HepG2 (cell line): ENCODE results near the gene PSMC3IP. TPM values are rescaled to one million over a fixed set of nuclear protein-coding genes. Genes with fewer than 3 reads are reported as not detected.

Source experiments
- ATAC-seq: fragments of 200-7000 bp; cut with Tn5 transposase; 3 replicates; pipeline ENCODE4 v1.9.1; 2020; ENCODE audit warnings: mild to moderate bottlenecking, moderate library complexity
- BruUV-seq: library from RNA; stranded (reverse); fragments of 400-500 nt; replicated peaks from 2 replicates; lab custom pipeline; 2021; lab: Mats Ljungman, UMichigan
- CTCF ChIA-PET: fragments of 300-600 bp; formaldehyde crosslinking; extraction: SDS; loops from one replicate; lab custom pipeline; 2021; ENCODE audit warnings: low total read pairs, inconsistent platforms, low intra/inter-chr PET ratio; lab: Yijun Ruan, JAX
- POLR2A ChIA-PET: fragments of 350-600 bp; sonication (Branson Sonifier 250); formaldehyde crosslinking; loops from one replicate; lab custom pipeline; 2020; ENCODE audit warnings: antibody characterized with exemption, inconsistent platforms; lab: Yijun Ruan, JAX
- DNase-seq: peaks from one replicate; pipeline ENCODE4 v3.0.0-alpha.2; 2015; ENCODE audit warnings: low spot score
- FAIRE-seq: peaks from 3 replicates; lab custom pipeline; 2011; peaks lifted over from hg19 to GRCh38; lab: Jason Lieb, UNC
- H2AFZ ChIP-seq: one replicate; pipeline ENCODE4 v1.6.1; 2011; ENCODE audit warnings: low read length, inconsistent platforms
- H3K27ac ChIP-seq: fragments of 300-600 bp; 3 replicates; pipeline ENCODE4 v1.8.0; 2011; ENCODE audit warnings: mixed run types, mild to moderate bottlenecking, mixed read lengths, low read length, inconsistent platforms; ENCODE audit not compliant: insufficient read depth; ENCODE audit errors: extremely low read length
- H3K27me3 ChIP-seq, 2 experiments: fragments of 200-600 bp in 1 of 2; 2 replicates in 1 of 2; 3 replicates in 1 of 2; pipeline versions ENCODE4 v1.6.0 to v1.8.0; 2011; ENCODE audit warnings: low read length in 2 of 2, mild to moderate bottlenecking in 2 of 2, moderate library complexity in 2 of 2, inconsistent platforms in 1 of 2; ENCODE audit not compliant: insufficient read depth in 2 of 2, control insufficient read depth in 1 of 2
- H3K36me3 ChIP-seq, 2 experiments: fragments of 200-600 bp in 1 of 2; replicated peaks in 1 of 2; 2 replicates in 1 of 2; 3 replicates in 1 of 2; pipeline versions ENCODE4 v1.5.1 to v1.8.0; 2011; ENCODE audit warnings: low read length in 2 of 2, inconsistent platforms in 1 of 2; ENCODE audit not compliant: insufficient read depth in 2 of 2, control insufficient read depth in 1 of 2
- H3K4me1 ChIP-seq: 2 replicates; pipeline ENCODE4 v1.5.1; 2012; ENCODE audit warnings: low read length, inconsistent platforms; ENCODE audit not compliant: insufficient read depth
- H3K4me2 ChIP-seq: 2 replicates; pipeline ENCODE4 v1.6.0; 2011; ENCODE audit warnings: low read depth, low read length, inconsistent platforms
- H3K4me3 ChIP-seq, 3 experiments: fragments of 200-600 bp in 1 of 3; sonication (generic), shearing (Covaris generic) in 1 of 3; replicated peaks in 1 of 3; 2 replicates each; pipeline ENCODE4 v1.5.1; 2011 to 2016; ENCODE audit warnings: low read length in 3 of 3, inconsistent platforms in 2 of 3, low read depth in 2 of 3, mild to moderate bottlenecking in 2 of 3, control low read depth in 1 of 3, mixed read lengths in 1 of 3; ENCODE audit not compliant: insufficient read depth in 1 of 3
- H3K79me2 ChIP-seq: one replicate; pipeline ENCODE4 v1.6.1; 2011; ENCODE audit warnings: low read length, inconsistent platforms; ENCODE audit not compliant: insufficient read depth
- H3K9ac ChIP-seq: 2 replicates; pipeline ENCODE4 v1.6.0; 2011; ENCODE audit warnings: mild to moderate bottlenecking, low read depth, low read length, inconsistent platforms; ENCODE audit not compliant: insufficient read depth
- H3K9me3 ChIP-seq: 2 replicates; pipeline ENCODE4 v1.5.1; 2012; ENCODE audit warnings: mild to moderate bottlenecking, low read length
- H4K20me1 ChIP-seq: 2 replicates; pipeline ENCODE4 v1.6.0; 2011; ENCODE audit warnings: inconsistent platforms, mild to moderate bottlenecking, low read length, moderate library complexity; ENCODE audit not compliant: insufficient read depth
- AGO2 ChIP-seq: fragments of 200-400 bp; formaldehyde crosslinking; optimal IDR thresholded peaks from 2 replicates; pipeline ENCODE3; 2017; ENCODE audit warnings: mild to moderate bottlenecking, low read depth, low read length, moderate library complexity
- AKAP8 ChIP-seq: sonication (generic); formaldehyde crosslinking; IDR thresholded peaks from 2 replicates; pipeline ENCODE4 v1.5.1; 2020; ENCODE audit warnings: mild to moderate bottlenecking, missing genetic modification reagents
- BORCS8-MEF2B ChIP-seq: sonication (generic); formaldehyde crosslinking; IDR thresholded peaks from 2 replicates; pipeline ENCODE4 v1.8.0; 2022; ENCODE audit warnings: mild to moderate bottlenecking, missing genetic modification reagents
- CCDC6 ChIP-seq: sonication (generic); formaldehyde crosslinking; IDR thresholded peaks from 2 replicates; pipeline ENCODE4 v1.8.1; 2022; ENCODE audit warnings: mild to moderate bottlenecking, missing genetic modification reagents, moderate library complexity
- MAFF ChIP-seq: IDR thresholded peaks from 2 replicates; pipeline ENCODE4 v1.6.1; 2011; ENCODE audit warnings: low read depth, low read length, improper control_type of control experiment
- NR2C2 ChIP-seq: sonication (generic); formaldehyde crosslinking; IDR thresholded peaks from 2 replicates; pipeline ENCODE4 v1.4.0; 2020; ENCODE audit warnings: missing genetic modification reagents, mild to moderate bottlenecking, moderate library complexity, borderline replicate concordance
- PHF8 ChIP-seq: sonication (generic); formaldehyde crosslinking; IDR thresholded peaks from 2 replicates; pipeline ENCODE4 v1.5.0; 2020; ENCODE audit warnings: missing genetic modification reagents
- RCOR2 ChIP-seq: IDR thresholded peaks from 2 replicates; pipeline ENCODE4 v1.6.1; 2016; ENCODE audit warnings: missing biosample characterization, missing genetic modification reagents
- SALL2 ChIP-seq: sonication (generic); formaldehyde crosslinking; IDR thresholded peaks from 2 replicates; pipeline ENCODE4 v1.8.1; 2023; ENCODE audit warnings: mild to moderate bottlenecking, missing genetic modification reagents, inconsistent platforms
- ZC3H4 ChIP-seq: sonication (generic); formaldehyde crosslinking; IDR thresholded peaks from 2 replicates; pipeline ENCODE4 v1.4.0; 2020; ENCODE audit warnings: missing genetic modification reagents, borderline replicate concordance
- ZFY ChIP-seq: sonication (generic); formaldehyde crosslinking; IDR thresholded peaks from 2 replicates; pipeline ENCODE4 v1.4.0; 2020; ENCODE audit warnings: missing genetic modification reagents
- ZNF24 ChIP-seq: fragments of 450-650 bp; IDR thresholded peaks from 2 replicates; pipeline ENCODE4 v1.6.1; 2017; ENCODE audit warnings: antibody characterized with exemption, mild to moderate bottlenecking
- ZNF383 ChIP-seq: sonication (generic); formaldehyde crosslinking; IDR thresholded peaks from 2 replicates; pipeline ENCODE4 v1.4.0; 2020; ENCODE audit warnings: missing genetic modification reagents, mild to moderate bottlenecking, borderline replicate concordance
- ZNF773 ChIP-seq: sonication (generic); formaldehyde crosslinking; IDR thresholded peaks from 2 replicates; pipeline ENCODE4 v1.4.0; 2020; ENCODE audit warnings: missing genetic modification reagents, borderline replicate concordance
- ZSCAN31 ChIP-seq: sonication (generic); formaldehyde crosslinking; IDR thresholded peaks from 2 replicates; pipeline ENCODE4 v1.5.0; 2020; ENCODE audit warnings: low read depth, mild to moderate bottlenecking, missing genetic modification reagents
- WGBS: methylation state at CpG from one replicate; pipeline ENCODE4 v1.1.6; 2017; ENCODE audit warnings: low lambda C conversion rate; 5-methylcytosine and 5-hydroxymethylcytosine counted together
- in situ Hi-C: cut with HindIII; loops from 2 replicates; pipeline ENCODE4 v1.10.0; 2017; ENCODE audit warnings: low pct_unique_long_range_greater_than_20kb; ENCODE audit not compliant: extremely low pct_ligation_motif_present
- intact Hi-C: fragments of 100-400 bp; cut with micrococcal nuclease; formaldehyde crosslinking; loops from one replicate; pipeline ENCODE4 v1.10.0; 2022; ENCODE audit not compliant: unreplicated experiment
- polyA plus RNA-seq, 8 experiments: library from polyadenylated mRNA; depleted of rRNA in 3 of 8; stranded (reverse) in 7 of 8; unstranded in 1 of 8; fragments of >200 nt; fragmentation: Illumina TruSeq in 4 of 8; extraction: Trizol in 4 of 8; gene quantifications; 2 replicates each; pipeline versions ENCODE4 v1.2.1 to v1.2.3, GENCODE V29; 2011 to 2016; ENCODE audit warnings: low read depth in 4 of 8, missing spikeins in 1 of 8, mixed read lengths in 1 of 8; ENCODE audit not compliant: insufficient read depth in 1 of 8
- total RNA-seq, 5 experiments: library from RNA; depleted of rRNA; stranded (reverse); fragments of >200 nt; fragmentation: Illumina TruSeq; extraction: Trizol; gene quantifications; 2 replicates each; pipeline ENCODE4 v1.2.3, GENCODE V29; 2016; ENCODE audit warnings: low read depth in 1 of 5
- TF ChIP-seq, protein P1 (sequence below), 2 experiments: sonication (generic) in 1 of 2; formaldehyde crosslinking in 1 of 2; IDR thresholded peaks; 2 replicates each; pipeline versions ENCODE4 v1.4.0 to v1.6.1; 2016 to 2020; ENCODE audit warnings: borderline replicate concordance in 1 of 2, low read depth in 1 of 2, mild to moderate bottlenecking in 1 of 2, missing genetic modification reagents in 1 of 2
- TF ChIP-seq, protein P2 (sequence below): sonication (generic); formaldehyde crosslinking; IDR thresholded peaks from 2 replicates; pipeline ENCODE4 v1.4.0; 2020; ENCODE audit warnings: mild to moderate bottlenecking, missing genetic modification reagents
- TF ChIP-seq, protein P3 (sequence below): sonication (generic); formaldehyde crosslinking; IDR thresholded peaks from 2 replicates; pipeline ENCODE4 v1.5.0; 2020; ENCODE audit warnings: missing genetic modification reagents

PSMC3IP gene
- total and polyA plus RNA-seq, 2 of the 13 experiments (the other 11 are each of a cell fraction or from before 2014, with no cell fraction given) = 6.5 to 22.4 TPM

DNA sequence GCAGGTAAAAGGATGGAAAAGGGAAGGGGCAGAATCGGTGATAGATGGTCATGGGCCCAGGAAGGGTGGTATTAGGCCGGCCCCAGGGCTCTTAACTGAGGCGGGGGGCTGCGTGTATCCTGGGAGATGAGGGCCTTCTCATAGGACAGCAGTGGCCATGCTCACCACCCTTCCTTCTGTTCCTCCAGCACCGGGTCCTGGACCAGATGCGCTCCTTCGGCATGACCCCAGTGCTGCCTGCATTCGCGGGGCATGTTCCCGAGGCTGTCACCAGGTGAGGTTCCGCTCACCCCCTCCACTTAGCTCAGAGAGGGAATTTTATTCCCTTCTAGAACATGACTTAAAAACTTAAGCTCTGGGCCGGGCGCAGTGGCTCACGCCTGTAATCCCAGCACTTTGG lies 39.0 kb downstream of the PSMC3IP start (continued):
- TF ChIP-seq AGO2 = peak; percentile 54

DNA sequence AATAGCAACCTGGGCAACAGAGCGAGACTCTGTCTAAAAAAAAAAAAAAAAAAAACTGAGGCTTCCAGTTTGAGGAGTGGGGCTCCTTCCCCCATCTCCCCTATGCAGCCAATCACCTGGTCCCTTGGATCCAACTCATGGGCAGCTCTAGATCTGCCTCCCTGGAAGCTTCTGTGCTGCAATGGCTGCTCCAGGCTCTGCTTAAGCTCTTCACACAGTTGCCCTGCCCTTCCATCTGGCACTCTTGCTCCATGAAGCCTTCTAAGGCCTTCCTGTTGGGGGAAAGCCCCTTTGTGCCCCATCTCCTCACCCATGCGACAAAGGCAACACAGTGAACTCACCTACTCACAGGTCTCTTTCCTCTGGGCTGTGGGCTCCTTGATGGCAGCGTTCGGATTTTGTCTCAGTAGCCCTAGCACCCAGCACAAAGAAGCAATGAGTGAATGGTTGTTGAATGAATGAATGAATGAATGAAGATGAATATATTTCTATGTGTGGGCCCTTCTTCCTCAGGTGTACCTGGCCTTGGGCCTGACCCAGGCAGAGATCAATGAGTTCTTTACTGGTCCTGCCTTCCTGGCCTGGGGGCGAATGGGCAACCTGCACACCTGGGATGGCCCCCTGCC lies 39.6 kb downstream of the PSMC3IP start:
- Histone ChIP-seq H3K9ac (no peak overlapping the region), H3K36me3 (peaks cover 3 to 9% of the 10 kb centered on the region in 2 experiments; a peak in 2 of 5 replicates), H3K9me3 (no peaks in the 10 kb centered on the region), H3K27me3 (no peaks in the 10 kb centered on the region), H3K27ac (peak overlapping the region; percentile 29), H3K79me2 (peaks cover 13% of the 10 kb centered on the region), H2AFZ (no peak overlapping the region), H3K4me2 (no peak overlapping the region), H4K20me1 (no peaks in the 10 kb centered on the region), H3K4me3 (no peak overlapping the region), H3K4me1 (peaks cover 71% of the 10 kb centered on the region)
- 93% methylated on average over 5 of the region's 5 CpGs for WGBS
- ChIA-PET CTCF (no interaction called here), POLR2A (interaction anchor here (0.7 to 4.2 kb wide), 7 partner anchors 9 to 1262 kb away, joined by 3 to 68 read pairs (median 20); partner anchors contain the start of genes COASY, HSD17B1 and PSMC3IP)
- ATAC-seq = no peak
- BruUV-seq = no TSS peak
- no peak for FAIRE-seq
- in situ Hi-C loops (no loop called here), intact Hi-C loops (no loop called here)
- DNase-seq = no peak
- TF ChIP-seq ZNF383 (CRISPR knock-in tag) = no peak
- TF ChIP-seq ZC3H4 (CRISPR knock-in tag) = peak; percentile 55
- TF ChIP-seq MAFF = no peak
- TF ChIP-seq SALL2 (CRISPR knock-in tag) = no peak
- no peak for TF ChIP-seq ZSCAN31
- TF ChIP-seq, protein P1, sequence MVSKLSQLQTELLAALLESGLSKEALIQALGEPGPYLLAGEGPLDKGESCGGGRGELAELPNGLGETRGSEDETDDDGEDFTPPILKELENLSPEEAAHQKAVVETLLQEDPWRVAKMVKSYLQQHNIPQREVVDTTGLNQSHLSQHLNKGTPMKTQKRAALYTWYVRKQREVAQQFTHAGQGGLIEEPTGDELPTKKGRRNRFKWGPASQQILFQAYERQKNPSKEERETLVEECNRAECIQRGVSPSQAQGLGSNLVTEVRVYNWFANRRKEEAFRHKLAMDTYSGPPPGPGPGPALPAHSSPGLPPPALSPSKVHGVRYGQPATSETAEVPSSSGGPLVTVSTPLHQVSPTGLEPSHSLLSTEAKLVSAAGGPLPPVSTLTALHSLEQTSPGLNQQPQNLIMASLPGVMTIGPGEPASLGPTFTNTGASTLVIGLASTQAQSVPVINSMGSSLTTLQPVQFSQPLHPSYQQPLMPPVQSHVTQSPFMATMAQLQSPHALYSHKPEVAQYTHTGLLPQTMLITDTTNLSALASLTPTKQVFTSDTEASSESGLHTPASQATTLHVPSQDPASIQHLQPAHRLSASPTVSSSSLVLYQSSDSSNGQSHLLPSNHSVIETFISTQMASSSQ (IDR thresholded peaks at IDR 0.05; ENCODE audit: low read depth) = no peak
- TF ChIP-seq, protein P1 (CRISPR knock-in tag; IDR thresholded peaks at IDR 0.05; ENCODE audit: borderline replicate concordance) = 0 out of 2 replicates have a peak, but pooled peaks have one; percentile 1
- no peak for TF ChIP-seq ZNF773 (CRISPR knock-in tag)
- peak; percentile 64; the same call in 1 of the 2 replicates for TF ChIP-seq ZNF24
- no peak for TF ChIP-seq NR2C2 (CRISPR knock-in tag)
- no peak for TF ChIP-seq CCDC6
- 0 out of 2 replicates have a peak, but pooled peaks have one; percentile 17 for TF ChIP-seq BORCS8-MEF2B (CRISPR knock-in tag)
- TF ChIP-seq, protein P2, sequence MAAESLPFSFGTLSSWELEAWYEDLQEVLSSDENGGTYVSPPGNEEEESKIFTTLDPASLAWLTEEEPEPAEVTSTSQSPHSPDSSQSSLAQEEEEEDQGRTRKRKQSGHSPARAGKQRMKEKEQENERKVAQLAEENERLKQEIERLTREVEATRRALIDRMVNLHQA (CRISPR knock-in tag) = no peak
- no peak for TF ChIP-seq PHF8
- TF ChIP-seq RCOR2 (CRISPR knock-in tag) = no peak
- TF ChIP-seq, protein P3, sequence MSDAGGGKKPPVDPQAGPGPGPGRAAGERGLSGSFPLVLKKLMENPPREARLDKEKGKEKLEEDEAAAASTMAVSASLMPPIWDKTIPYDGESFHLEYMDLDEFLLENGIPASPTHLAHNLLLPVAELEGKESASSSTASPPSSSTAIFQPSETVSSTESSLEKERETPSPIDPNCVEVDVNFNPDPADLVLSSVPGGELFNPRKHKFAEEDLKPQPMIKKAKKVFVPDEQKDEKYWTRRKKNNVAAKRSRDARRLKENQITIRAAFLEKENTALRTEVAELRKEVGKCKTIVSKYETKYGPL (CRISPR knock-in tag) = no peak
- TF ChIP-seq ZFY = 0 out of 2 replicates have a peak, but pooled peaks have one; percentile 10
- TF ChIP-seq AKAP8 = no peak; the same call in none of the 2 replicates
